HepG2 (cell line): Measurements from ENCODE around the gene HACE1. TPM values are rescaled to one million over a fixed set of nuclear protein-coding genes. Genes with fewer than 3 reads are reported as not detected.
A peak's percentile ranks its signal among the peaks of the same experiment; 100 is the strongest.

Experiments
- CEBPZ ChIP-seq: IDR thresholded peaks from 2 replicates; pipeline ENCODE4 v1.6.1; 2012; ENCODE audit warnings: low read length, improper control_type of control experiment
- CTCF ChIP-seq: sonication (generic); formaldehyde crosslinking; IDR thresholded peaks from 2 replicates; pipeline ENCODE4 v1.5.0; 2020; ENCODE audit warnings: mild to moderate bottlenecking, missing genetic modification reagents, moderate library complexity
- GABPA ChIP-seq, 2 experiments: IDR thresholded peaks; 2 replicates each; pipeline ENCODE4 v1.6.1; 2011 to 2016; ENCODE audit warnings: low read depth in 2 of 2, low read length in 1 of 2, missing biosample characterization in 1 of 2, missing genetic modification characterization in 1 of 2
- HNF1B ChIP-seq: sonication (generic); formaldehyde crosslinking; IDR thresholded peaks from 2 replicates; pipeline ENCODE4 v1.5.1; 2020; ENCODE audit warnings: mild to moderate bottlenecking, moderate library complexity, missing genetic modification reagents
- IKZF5 ChIP-seq: IDR thresholded peaks from 2 replicates; pipeline ENCODE4 v1.6.1; 2018; ENCODE audit warnings: missing genetic modification reagents, mild to moderate bottlenecking, missing compliant biosample characterization
- PATZ1 ChIP-seq: sonication (generic); formaldehyde crosslinking; IDR thresholded peaks from 2 replicates; pipeline ENCODE4 v1.4.0; 2020; ENCODE audit warnings: missing genetic modification reagents
- PTBP1 ChIP-seq: fragments of 200-400 bp; formaldehyde crosslinking; IDR thresholded peaks from 2 replicates; pipeline ENCODE4 v1.6.1; 2018; ENCODE audit warnings: low read length, low read depth; ENCODE audit not compliant: poor library complexity, severe bottlenecking
- ZFAT ChIP-seq: sonication (generic); formaldehyde crosslinking; conservative IDR thresholded peaks from 2 replicates; pipeline ENCODE4 v1.8.1; 2023; ENCODE audit warnings: missing genetic modification reagents, inconsistent platforms
- ZMAT5 ChIP-seq: sonication (generic); formaldehyde crosslinking; IDR thresholded peaks from 2 replicates; pipeline ENCODE4 v1.5.0; 2020; ENCODE audit warnings: mild to moderate bottlenecking, low read depth, missing genetic modification reagents, borderline replicate concordance
- ZMYM4 ChIP-seq: sonication (generic); formaldehyde crosslinking; IDR thresholded peaks from 2 replicates; pipeline ENCODE4 v1.8.1; 2023; ENCODE audit warnings: mild to moderate bottlenecking, missing genetic modification reagents
- ZXDC ChIP-seq: sonication (generic); formaldehyde crosslinking; IDR thresholded peaks from 2 replicates; pipeline ENCODE4 v1.5.0; 2020; ENCODE audit warnings: mild to moderate bottlenecking, missing genetic modification reagents
- polyA plus RNA-seq, 8 experiments: library from polyadenylated mRNA; depleted of rRNA in 3 of 8; stranded (reverse) in 7 of 8; unstranded in 1 of 8; fragments of >200 nt; fragmentation: Illumina TruSeq in 4 of 8; extraction: Trizol in 4 of 8; gene quantifications; 2 replicates each; pipeline versions ENCODE4 v1.2.1 to v1.2.3, GENCODE V29; 2011 to 2016; ENCODE audit warnings: low read depth in 4 of 8, missing spikeins in 1 of 8, mixed read lengths in 1 of 8; ENCODE audit not compliant: insufficient read depth in 1 of 8
- total RNA-seq, 5 experiments: library from RNA; depleted of rRNA; stranded (reverse); fragments of >200 nt; fragmentation: Illumina TruSeq; extraction: Trizol; gene quantifications; 2 replicates each; pipeline ENCODE4 v1.2.3, GENCODE V29; 2016; ENCODE audit warnings: low read depth in 1 of 5

HACE1 gene
- total and polyA plus RNA-seq, 2 of the 13 experiments (the other 11 are each of a cell fraction or from before 2014, with no cell fraction given), result 8.9 to 11.4 TPM

- TF ChIP-seq ZFAT (CRISPR knock-in tag) (no peak), PTBP1 (no peak), ZMYM4 (CRISPR knock-in tag) (0 out of 2 replicates have a peak, but pooled peaks have one; percentile 51), CTCF (CRISPR knock-in tag) (peak; percentile 83), ZMAT5 (CRISPR knock-in tag) (no peak), ZXDC (CRISPR knock-in tag) (no peak), CEBPZ (no peak), PATZ1 (peak; percentile 32; the same call in 1 of the 2 replicates), GABPA (IDR thresholded peaks at IDR 0.05; ENCODE audit: low read depth, low read length) (no peak), GABPA (CRISPR knock-in tag; IDR thresholded peaks at IDR 0.05; ENCODE audit: low read depth) (peak; percentile 71), IKZF5 (CRISPR knock-in tag) (no peak), HNF1B (no peak)
These were observed 176.7 kb downstream of the HACE1 start (continued) for GRCh38 chr6:104682722-104683643.
